NK-92 (cell line): Measurements from ENCODE around the gene SHISAL1.

Experiments
- DNase-seq: peaks from one replicate; lab custom pipeline; 2025; ENCODE audit not compliant: unreplicated experiment; lab: John Stamatoyannopoulos, UW

SHISAL1 gene

DNA sequence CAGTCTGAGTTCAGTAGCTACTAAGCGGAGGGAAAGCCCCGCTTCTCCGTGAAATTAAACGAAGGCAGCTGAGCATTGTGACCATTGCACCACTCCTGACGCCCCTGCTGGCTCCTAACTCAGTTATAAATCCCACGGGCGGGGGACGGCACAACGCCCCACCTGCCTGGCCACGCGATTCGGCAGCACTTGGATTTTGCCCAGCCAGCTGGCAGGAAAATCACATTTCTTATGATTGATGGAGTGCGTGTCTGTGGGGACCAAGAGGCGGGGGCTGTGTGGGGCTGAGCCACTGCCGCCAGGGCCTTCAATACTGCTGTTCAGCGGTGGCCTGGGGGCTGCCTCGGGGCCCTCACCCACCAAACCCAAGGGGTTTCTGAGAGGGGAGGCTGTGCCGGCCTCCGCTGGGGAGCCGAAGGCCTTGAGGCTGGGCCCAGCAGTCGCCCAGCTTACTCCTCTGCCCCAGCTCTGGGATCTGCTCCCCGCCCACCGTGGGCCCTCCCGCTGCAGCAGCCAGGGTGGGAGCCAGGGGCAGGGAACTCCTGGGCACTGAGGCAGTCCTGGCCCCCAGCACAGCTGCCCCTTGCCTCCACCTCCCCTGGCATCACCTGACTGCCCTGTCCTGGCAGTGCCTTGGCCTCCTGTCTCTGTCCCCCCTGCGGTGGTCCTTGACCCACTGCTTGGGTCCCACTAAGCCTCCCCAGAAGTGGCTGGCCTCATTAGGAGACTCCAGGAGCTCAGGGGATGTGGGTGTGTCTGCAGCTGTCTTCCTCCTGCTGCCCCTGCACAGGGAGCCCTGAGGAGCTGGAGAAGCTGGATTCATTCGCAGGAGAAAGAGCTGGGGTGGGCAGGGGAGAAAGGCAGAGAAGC, 30.7 kb downstream of the SHISAL1 start:
- DNase-seq: no peak

DNA sequence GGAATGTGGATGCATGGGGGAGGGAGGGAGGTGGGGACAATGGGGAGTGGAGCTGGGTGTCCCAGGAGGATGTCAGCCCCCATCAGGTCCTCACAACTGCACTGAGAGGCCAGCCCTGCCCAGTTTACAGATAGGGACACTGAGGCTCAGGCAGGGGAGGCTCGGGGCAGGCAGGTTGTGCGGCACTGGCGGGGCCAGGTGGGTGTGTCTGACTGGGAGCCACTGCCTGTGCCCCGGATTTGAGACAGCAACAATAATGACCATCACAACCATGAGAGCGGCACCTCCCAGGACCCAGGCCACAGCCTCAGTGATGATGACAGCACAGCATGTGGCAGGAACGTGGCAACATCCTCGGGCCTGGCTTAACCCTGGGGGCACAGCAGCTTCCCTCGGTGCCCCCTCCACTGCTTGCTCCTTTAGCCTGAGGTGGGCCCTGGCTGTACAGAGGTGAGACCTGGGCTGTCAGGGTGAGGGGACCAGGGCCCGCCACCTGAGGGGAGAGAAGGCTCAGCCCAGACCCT, 32.0 kb downstream of the SHISAL1 start:
- DNase-seq: no peak

- DNase-seq: no peak
These were observed 33.7 kb downstream of the SHISAL1 start for GRCh38 chr22:44279069-44279360.

DNA sequence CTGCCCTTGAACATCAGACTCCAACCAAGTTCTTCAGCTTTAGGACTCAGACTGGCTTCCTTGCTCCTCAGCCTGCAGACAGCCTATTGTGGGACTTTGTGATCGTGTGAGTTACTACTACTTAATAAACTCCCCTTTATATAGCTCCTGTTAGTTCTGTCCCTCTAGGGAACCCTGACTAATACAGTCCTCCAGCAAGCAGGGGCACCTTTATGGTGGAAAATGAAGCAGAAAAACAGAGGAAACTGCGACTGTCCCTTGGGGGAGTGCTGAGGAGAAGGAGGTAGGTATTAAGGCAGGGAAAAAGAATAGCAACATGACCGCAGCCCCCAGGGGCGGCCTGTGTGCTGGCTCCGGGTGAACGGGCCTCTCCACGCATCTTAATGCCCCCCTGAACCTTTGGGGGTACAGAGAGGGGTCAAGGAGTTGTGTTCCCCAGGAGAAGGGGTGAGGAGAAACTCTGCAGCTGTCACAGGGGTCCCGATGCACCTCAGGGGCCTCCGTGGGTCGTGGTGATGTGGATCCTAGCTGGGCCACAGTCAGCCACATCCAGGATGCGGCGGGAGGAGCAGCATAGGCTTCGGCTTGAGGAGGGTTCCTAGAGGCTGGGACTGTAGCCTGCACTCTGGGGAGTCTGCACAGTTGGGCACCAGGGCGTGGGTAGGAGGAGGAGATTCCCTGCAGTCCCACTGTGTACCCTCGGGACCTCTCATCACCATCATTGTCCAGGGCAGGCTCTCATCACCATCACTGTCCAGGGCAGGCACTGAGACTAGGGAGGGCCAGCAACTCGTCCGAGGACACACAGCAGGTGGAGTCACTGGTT, 34.3 kb downstream of the SHISAL1 start:
- DNase-seq: no peak

- no peak for DNase-seq
These were observed 35.2 kb downstream of the SHISAL1 start for GRCh38 chr22:44277386-44278135.

- no peak for DNase-seq
These were observed 35.9 kb downstream of the SHISAL1 start for GRCh38 chr22:44276706-44277356.

DNA sequence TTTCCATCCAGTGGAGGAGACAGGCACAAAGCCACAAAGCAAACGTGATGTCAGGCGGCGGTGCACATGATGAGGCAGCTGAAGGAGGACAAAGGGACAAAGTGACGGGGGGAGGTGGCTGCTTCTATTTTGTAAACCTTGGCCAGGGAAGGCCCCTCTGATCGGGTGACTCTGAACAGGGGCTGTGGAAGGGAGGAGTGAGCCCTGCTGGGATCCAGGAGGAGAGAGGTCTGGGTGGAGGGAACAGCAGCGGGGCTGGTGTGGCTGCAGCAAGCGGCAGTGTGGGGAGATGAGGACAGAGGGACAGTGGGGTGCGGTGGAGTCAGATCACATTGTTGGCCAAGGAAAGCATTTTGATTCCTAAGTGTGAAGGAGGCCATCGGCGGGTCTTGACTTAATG, 36.7 kb downstream of the SHISAL1 start:
- no peak for DNase-seq

DNA sequence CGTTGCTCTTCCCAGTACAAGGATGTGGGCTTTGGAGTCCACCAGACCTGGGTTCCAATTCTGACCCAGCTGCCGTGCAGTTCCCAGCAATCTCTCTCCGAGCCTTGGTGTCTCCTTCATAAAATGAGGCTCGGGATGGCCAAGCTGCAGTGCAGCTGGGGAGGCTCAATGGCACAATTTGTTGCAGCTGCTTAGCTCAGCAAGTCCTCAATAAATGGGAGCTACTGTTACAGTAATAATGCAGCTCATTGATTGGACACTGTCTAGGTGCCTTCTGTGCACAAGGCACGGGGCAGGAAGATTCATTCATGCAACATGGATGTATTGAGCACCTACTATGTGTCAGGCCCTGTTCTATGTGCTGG, 37.1 kb downstream of the SHISAL1 start:
- no peak for DNase-seq

- no peak for DNase-seq
These were observed 37.7 kb downstream of the SHISAL1 start for GRCh38 chr22:44274918-44275630.

GRCh38 chr22:44273175-44273574, 39.6 kb downstream of the SHISAL1 start:
- no peak for DNase-seq

DNA sequence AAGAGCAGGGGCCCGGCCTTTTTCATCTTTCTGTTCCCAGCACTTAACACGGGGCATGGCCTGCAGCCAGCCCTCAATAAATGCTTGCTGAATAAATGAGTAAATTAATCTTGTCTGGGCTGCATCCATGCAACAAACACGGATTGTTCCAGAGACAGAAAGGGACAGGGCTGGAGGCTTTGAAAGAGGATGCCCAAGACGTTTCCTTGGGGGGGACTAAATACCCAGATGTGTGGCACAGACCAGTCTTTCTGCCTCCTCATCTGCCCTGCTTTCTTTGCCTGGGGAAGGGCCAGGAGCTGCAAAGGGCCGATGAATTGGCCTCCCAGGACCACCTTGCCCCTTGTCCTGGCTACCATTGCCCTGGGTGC, 40.4 kb downstream of the SHISAL1 start:
- DNase-seq: no peak

GRCh38 chr22:44271732-44272400, 40.9 kb downstream of the SHISAL1 start:
- DNase-seq: no peak

GRCh38 chr22:44271010-44271500, 41.7 kb downstream of the SHISAL1 start:
- DNase-seq: no peak

DNA sequence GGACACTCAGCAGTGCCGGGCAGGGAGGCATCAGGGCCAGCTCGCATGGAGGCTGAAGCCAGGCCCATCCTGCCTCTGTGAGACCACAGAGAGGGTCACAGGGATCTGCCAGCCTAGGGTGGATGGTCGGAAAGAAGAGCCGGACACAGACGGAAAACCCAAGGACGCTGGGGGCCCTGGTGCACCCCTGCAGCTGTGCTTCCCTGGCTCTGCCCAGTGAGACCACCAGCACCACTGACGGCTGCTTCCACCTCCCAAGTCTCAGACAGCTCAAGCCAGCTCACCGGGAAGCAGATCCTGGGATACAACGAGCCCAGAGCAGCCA, 42.2 kb downstream of the SHISAL1 start:
- no peak for DNase-seq

GRCh38 chr22:44269757-44270555, 42.8 kb downstream of the SHISAL1 start:
- no peak for DNase-seq

DNA sequence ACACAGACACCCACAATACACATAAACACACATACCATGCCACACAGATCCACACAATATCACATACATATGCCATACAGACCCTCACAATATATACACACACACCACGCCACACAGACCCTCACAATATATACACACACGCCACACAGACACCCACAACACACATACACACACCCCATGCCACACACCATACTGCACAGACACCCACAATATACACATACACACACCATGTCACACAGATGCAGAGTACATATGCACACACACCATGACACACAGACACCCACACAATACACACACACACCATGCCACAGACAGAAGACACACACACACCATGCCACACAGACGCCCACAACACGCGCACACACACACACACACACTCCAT, 43.6 kb downstream of the SHISAL1 start:
- DNase-seq: no peak

DNA sequence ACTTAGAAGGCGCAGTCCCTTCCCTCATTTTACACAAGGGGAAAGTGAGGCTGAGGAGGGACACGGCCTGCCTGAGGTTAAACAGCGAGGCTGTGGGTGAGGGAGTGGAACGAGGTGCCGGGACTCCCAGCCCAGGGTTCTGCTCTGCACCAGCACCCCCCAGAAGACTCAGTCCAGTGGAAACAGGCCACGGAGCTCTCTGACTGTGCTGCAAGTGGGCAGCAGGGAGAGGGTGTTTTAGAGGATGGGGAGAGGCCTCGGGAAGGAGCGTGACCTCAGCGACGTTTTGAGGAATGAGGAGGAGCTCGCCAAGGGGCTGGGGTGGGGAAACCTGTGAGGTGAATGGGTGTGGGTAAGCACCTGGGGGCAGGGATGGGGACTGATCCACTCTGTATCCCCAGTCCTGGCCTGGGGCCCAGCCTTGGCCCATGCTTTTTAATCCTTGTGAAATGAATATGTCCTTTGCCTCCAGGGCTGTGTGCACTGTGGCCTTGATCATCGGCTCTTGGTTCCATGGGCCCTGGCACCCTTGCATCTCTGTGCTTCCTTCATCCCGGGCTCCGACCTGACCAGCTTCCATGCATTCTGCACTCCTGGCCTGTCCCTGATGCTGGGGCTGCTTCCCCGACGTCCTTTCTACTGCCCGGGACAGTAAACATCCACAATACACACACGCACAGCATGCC, 44.2 kb downstream of the SHISAL1 start:
- no peak for DNase-seq

GRCh38 chr22:44267856-44268255, 44.9 kb downstream of the SHISAL1 start:
- DNase-seq: no peak
